Stimulated activated naive B cell treated with anti-CD40 and anti-IgM and Interleukin-4, amounts not matched to agents 10 μg/mL and 1 μg/mL and 100 μg/mL, for 72 hours (primary cell): ENCODE measurements around the gene MAN1C1.

Source experiments
- ATAC-seq, 2 donors: fragments of 150-1000 bp; cut with Tn5 transposase; replicated peaks; 2 replicates each; pipeline ENCODE4 v1.10.0; 2021; ENCODE audit warnings: moderate library complexity in 1 of 2
- DNase-seq: peaks from one replicate; pipeline ENCODE4 v3.0.0; 2021
- H3K27ac Mint-ChIP-seq: one replicate; pipeline ENCODE4 v1.8.0; 2022; ENCODE audit warnings: mild to moderate bottlenecking, mixed read lengths
- H3K27me3 Mint-ChIP-seq, 2 donors: one replicate each; pipeline ENCODE4 v1.8.0; 2022; ENCODE audit warnings: mixed read lengths in 2 of 2
- H3K36me3 Mint-ChIP-seq, 2 donors: one replicate each; pipeline ENCODE4 v1.8.0; 2022; ENCODE audit warnings: mixed read lengths in 2 of 2, mild to moderate bottlenecking in 1 of 2
- H3K4me1 Mint-ChIP-seq, 2 donors: one replicate each; pipeline ENCODE4 v1.8.0; 2022; ENCODE audit warnings: mixed read lengths in 2 of 2, mild to moderate bottlenecking in 1 of 2
- H3K4me3 Mint-ChIP-seq, 2 donors: one replicate each; pipeline ENCODE4 v1.8.0; 2022; ENCODE audit warnings: mild to moderate bottlenecking in 2 of 2, mixed read lengths in 2 of 2, moderate library complexity in 1 of 2
- H3K9me3 Mint-ChIP-seq, 2 donors: one replicate each; pipeline ENCODE4 v1.8.0; 2022; ENCODE audit warnings: mixed read lengths in 2 of 2, mild to moderate bottlenecking in 1 of 2

The MAN1C1 gene

DNA sequence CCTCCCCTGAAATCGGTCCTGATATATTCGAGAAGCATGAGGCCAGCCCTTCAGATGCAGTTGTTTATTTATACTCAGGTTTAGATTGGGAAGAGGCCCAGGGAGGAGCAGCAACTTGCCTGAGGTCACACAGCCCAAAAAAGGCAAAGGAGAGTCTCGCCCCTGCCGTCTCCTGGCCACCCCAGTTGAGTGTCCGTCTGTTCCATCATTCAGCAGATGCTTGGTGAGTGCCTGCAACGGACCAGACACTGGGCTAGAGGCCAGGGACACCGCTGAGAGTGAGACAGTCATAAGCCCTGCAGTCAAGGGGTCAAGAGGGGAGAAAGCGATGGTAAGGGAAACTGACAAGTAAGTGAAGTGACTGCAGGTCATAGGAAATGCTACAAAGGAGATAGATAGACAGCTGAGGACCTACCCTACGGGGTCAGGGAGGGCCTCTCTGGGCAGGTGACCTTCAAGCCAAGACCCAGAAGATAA lies 168.0 kb downstream of the MAN1C1 start:
- DNase-seq (no peak), ATAC-seq (no peak)
- no peaks in the 10 kb centered on the region for H3K4me1 Mint-ChIP-seq
- no peak overlapping the region for H3K27ac Mint-ChIP-seq
- H3K36me3 Mint-ChIP-seq, result no peaks in the 10 kb centered on the region
- H3K9me3 Mint-ChIP-seq, result no peaks in the 10 kb centered on the region
- peaks cover 9 to 10% of the 10 kb centered on the region in 2 donors for H3K27me3 Mint-ChIP-seq
- H3K4me3 Mint-ChIP-seq, result no peak overlapping the region

GRCh38 chr1:25785333-25786067 lies 168.9 kb downstream of the MAN1C1 start:
- Mint-ChIP-seq H3K9me3 (no peaks in the 10 kb centered on the region), H3K4me1 (no peaks in the 10 kb centered on the region), H3K27ac (no peak overlapping the region), H3K36me3 (no peaks in the 10 kb centered on the region), H3K4me3 (no peak overlapping the region), H3K27me3 (peaks cover 9 to 10% of the 10 kb centered on the region in 2 donors)
- ATAC-seq (no peak), DNase-seq (no peak)

- peak in 1 of 2 donors; percentile 36 for ATAC-seq
- H3K27me3 Mint-ChIP-seq, result peaks cover 4 to 9% of the 10 kb centered on the region in 2 donors
- H3K4me3 Mint-ChIP-seq, result no peak overlapping the region
- no peak overlapping the region for H3K27ac Mint-ChIP-seq
- DNase-seq, result no peak
- H3K36me3 Mint-ChIP-seq, result no peaks in the 10 kb centered on the region
- no peaks in the 10 kb centered on the region for H3K4me1 Mint-ChIP-seq
- no peaks in the 10 kb centered on the region for H3K9me3 Mint-ChIP-seq
These were observed 170.5 kb downstream of the MAN1C1 start for GRCh38 chr1:25786887-25787759.

DNA sequence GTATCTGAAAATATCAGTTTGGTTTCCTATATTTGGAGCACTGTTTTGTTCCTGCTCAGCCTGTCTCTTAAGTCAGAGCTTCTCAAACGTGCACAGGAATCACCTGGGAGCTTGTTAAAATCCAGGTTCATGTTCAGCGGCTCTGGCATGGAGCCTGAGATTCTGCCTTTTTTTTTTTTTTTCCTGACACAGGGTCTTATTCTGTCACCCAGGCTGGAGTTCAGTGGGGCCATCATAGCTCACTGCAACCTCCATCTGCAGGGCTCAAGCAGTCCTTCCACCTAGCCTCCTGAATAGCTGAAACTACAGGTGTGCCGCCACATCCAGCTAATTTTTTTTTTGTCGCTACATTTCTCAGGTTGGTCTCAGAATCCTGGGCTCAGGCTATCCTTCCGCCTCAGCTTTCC lies 171.2 kb downstream of the MAN1C1 start:
- Mint-ChIP-seq H3K36me3 (no peaks in the 10 kb centered on the region), H3K9me3 (no peaks in the 10 kb centered on the region), H3K27me3 (peaks cover 4% of the 10 kb centered on the region in 2 donors), H3K27ac (no peak overlapping the region), H3K4me3 (no peak overlapping the region), H3K4me1 (no peaks in the 10 kb centered on the region)
- ATAC-seq (no peak), DNase-seq (no peak)

GRCh38 chr1:25790472-25790871 lies 173.9 kb downstream of the MAN1C1 start:
- no peak overlapping the region for H3K4me3 Mint-ChIP-seq
- no peaks in the 10 kb centered on the region for H3K9me3 Mint-ChIP-seq
- H3K27ac Mint-ChIP-seq, result no peak overlapping the region
- DNase-seq, result no peak
- no peaks in the 10 kb centered on the region for H3K27me3 Mint-ChIP-seq
- ATAC-seq, result no peak
- no peaks in the 10 kb centered on the region for H3K4me1 Mint-ChIP-seq
- no peaks in the 10 kb centered on the region for H3K36me3 Mint-ChIP-seq

- Mint-ChIP-seq H3K4me3 (no peak overlapping the region), H3K4me1 (peaks cover 8 to 10% of the 10 kb centered on the region in 2 donors), H3K36me3 (no peaks in the 10 kb centered on the region), H3K9me3 (no peaks in the 10 kb centered on the region), H3K27ac (no peak overlapping the region), H3K27me3 (no peaks in the 10 kb centered on the region)
- ATAC-seq (no peak), DNase-seq (no peak)
These were observed 175.5 kb downstream of the MAN1C1 start for GRCh38 chr1:25792115-25792514.

- DNase-seq, result no peak
- ATAC-seq, result no peak
- Mint-ChIP-seq H3K4me3 (no peak overlapping the region), H3K27ac (no peak overlapping the region), H3K27me3 (no peaks in the 10 kb centered on the region), H3K36me3 (no peaks in the 10 kb centered on the region), H3K9me3 (no peaks in the 10 kb centered on the region), H3K4me1 (peaks cover 12 to 19% of the 10 kb centered on the region in 2 donors)
These were observed 177.1 kb downstream of the MAN1C1 start for GRCh38 chr1:25793585-25794170.

GRCh38 chr1:25794325-25794724 lies 177.7 kb downstream of the MAN1C1 start:
- ATAC-seq, result no peak
- Mint-ChIP-seq H3K4me1 (peaks cover 12 to 19% of the 10 kb centered on the region in 2 donors), H3K4me3 (no peak overlapping the region), H3K36me3 (no peaks in the 10 kb centered on the region), H3K27ac (no peak overlapping the region), H3K27me3 (no peaks in the 10 kb centered on the region), H3K9me3 (no peaks in the 10 kb centered on the region)
- DNase-seq, result no peak

DNA sequence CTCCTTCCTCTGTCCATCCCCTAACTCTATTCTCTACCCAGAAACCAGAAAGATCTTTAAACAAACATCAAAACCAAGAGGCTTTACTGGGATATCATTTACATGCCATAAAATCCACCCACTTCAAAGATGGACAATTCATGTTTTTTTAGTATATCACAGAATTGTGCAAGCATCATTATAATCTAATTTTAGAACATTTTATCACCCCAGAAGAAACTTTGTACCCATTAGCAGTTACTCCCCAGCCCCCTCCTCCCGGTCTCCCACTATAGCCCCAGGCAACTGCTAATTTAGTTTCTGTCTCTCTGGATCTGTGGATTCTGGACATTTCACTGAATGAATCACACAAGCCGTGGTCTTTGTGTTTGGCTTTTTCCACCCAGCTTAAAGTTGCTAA lies 178.6 kb downstream of the MAN1C1 start:
- Mint-ChIP-seq H3K4me1 (peaks cover 16 to 19% of the 10 kb centered on the region in 2 donors), H3K36me3 (no peaks in the 10 kb centered on the region), H3K9me3 (no peaks in the 10 kb centered on the region), H3K4me3 (no peak overlapping the region), H3K27ac (no peak overlapping the region), H3K27me3 (no peaks in the 10 kb centered on the region)
- DNase-seq (no peak), ATAC-seq (no peak)

- Mint-ChIP-seq H3K36me3 (peaks cover 1 to 4% of the 10 kb centered on the region in 2 donors), H3K27me3 (peaks cover 0 to 4% of the 10 kb centered on the region in 2 donors), H3K9me3 (no peaks in the 10 kb centered on the region), H3K4me3 (no peak overlapping the region), H3K4me1 (peaks cover 22 to 28% of the 10 kb centered on the region in 2 donors), H3K27ac (no peak overlapping the region)
- DNase-seq (no peak), ATAC-seq (peak in 1 of 2 donors; percentile 7)
These were observed 179.6 kb downstream of the MAN1C1 start for GRCh38 chr1:25795946-25796810.

DNA sequence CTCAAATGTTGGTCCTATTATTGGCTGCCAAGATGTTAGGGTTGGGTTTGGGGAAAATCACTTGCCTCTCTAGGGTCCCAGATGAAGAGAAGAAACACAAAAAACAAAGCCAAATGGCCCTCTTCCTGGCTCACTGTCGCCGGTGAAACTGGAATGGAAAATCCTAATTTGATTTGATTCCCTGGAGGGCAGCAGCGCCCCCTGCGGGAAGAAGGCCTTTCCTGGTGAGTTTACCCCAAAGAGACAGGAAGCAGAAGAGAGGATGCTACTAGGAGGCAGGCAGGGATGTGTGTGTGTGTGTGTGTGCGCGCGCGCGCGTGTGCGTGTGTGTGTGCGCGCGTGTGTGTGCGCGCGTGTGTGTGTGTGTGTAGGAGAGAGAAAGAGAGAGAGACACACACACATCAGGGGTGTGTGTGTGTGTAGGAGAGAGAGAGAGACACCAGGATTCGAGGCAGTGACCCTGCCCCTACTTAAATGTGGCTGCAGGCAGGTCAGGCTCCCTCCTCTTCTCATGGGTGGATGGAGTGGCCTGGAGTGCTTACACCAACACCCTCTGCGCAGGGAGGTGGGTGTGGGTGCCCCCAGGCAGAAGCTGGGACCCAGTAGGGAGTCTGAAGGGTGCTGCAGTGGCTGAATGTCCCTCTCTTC lies 180.3 kb downstream of the MAN1C1 start:
- ATAC-seq (peak; percentile 61 to 70), DNase-seq (peak; percentile 35)
- H3K4me3 Mint-ChIP-seq, result peak overlapping the region in 1 of 2 donors; percentile 17
- peaks cover 0 to 4% of the 10 kb centered on the region in 2 donors for H3K27me3 Mint-ChIP-seq
- peak overlapping the region; percentile 56 for H3K27ac Mint-ChIP-seq
- peaks cover 1 to 4% of the 10 kb centered on the region in 2 donors for H3K36me3 Mint-ChIP-seq
- H3K4me1 Mint-ChIP-seq, result peaks cover 22 to 29% of the 10 kb centered on the region in 2 donors
- no peaks in the 10 kb centered on the region for H3K9me3 Mint-ChIP-seq

GRCh38 chr1:25797939-25798338 lies 181.3 kb downstream of the MAN1C1 start:
- DNase-seq, result no peak
- Mint-ChIP-seq H3K4me1 (peaks cover 27 to 34% of the 10 kb centered on the region in 2 donors), H3K9me3 (no peaks in the 10 kb centered on the region), H3K4me3 (no peak overlapping the region), H3K27ac (no peak overlapping the region), H3K27me3 (peaks cover 0 to 4% of the 10 kb centered on the region in 2 donors), H3K36me3 (peaks cover 1 to 4% of the 10 kb centered on the region in 2 donors)
- no peak for ATAC-seq

DNA sequence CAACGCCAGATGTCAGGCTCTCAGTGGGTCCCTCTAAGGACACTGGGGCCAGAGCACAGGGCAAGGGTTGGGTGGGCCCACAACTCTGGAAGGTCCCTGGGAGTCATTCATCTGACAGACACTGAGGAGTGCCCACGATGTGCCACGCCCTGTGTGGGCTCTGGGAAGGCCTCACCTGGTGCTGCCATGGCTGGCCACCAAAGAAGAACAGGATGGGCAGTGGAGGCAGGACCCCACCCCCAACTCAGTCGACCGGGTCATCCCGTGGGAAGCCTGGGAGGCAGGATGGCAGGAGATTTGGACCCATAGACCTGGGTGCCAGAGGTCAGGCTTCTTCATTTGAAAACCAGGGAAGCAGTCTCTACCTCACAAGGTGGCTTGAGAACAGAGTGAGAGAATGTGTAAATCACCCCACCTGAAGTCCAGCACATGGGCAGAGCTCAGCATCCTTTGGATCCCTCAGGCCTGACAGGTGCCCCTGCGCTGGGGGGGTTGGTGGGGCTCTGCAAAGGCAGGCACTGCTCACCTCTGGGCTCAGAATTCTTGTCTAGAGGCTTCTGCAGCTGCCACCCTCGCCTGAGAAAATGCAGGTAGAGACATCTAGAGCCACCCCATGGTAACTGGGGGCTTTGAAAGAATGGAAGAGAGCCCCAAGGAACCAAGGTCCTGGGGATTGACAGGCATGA lies 182.2 kb downstream of the MAN1C1 start:
- peaks cover 1 to 4% of the 10 kb centered on the region in 2 donors for H3K36me3 Mint-ChIP-seq
- H3K9me3 Mint-ChIP-seq, result no peaks in the 10 kb centered on the region
- peak overlapping the region; percentile 71 to 78 for H3K4me3 Mint-ChIP-seq
- no peak overlapping the region for H3K27ac Mint-ChIP-seq
- H3K4me1 Mint-ChIP-seq, result peaks cover 29 to 36% of the 10 kb centered on the region in 2 donors
- H3K27me3 Mint-ChIP-seq, result peaks cover 0 to 4% of the 10 kb centered on the region in 2 donors
- DNase-seq, result no peak
- ATAC-seq, result no peak
